K562 (cell line): ENCODE data around the gene DYNC1H1. TPM values are rescaled to one million over a fixed set of nuclear protein-coding genes. Genes with fewer than 3 reads are reported as not detected.
A peak's percentile ranks its signal among the peaks of the same experiment; 100 is the strongest.

Experiments used
- BRF1 ChIP-seq: IDR thresholded peaks from 3 replicates; pipeline ENCODE4 v1.6.1; 2011; ENCODE audit warnings: borderline replicate concordance, mild to moderate bottlenecking; ENCODE audit not compliant: insufficient read length; ENCODE audit errors: extremely low read depth
- DPF2 ChIP-seq: fragments of 450-650 bp; IDR thresholded peaks from 2 replicates; pipeline ENCODE4 v1.6.1; 2016
- E2F6 ChIP-seq, 2 experiments: IDR thresholded peaks; 2 replicates each; pipeline ENCODE4 v1.6.1; 2011; ENCODE audit warnings: borderline replicate concordance in 1 of 2, control low read depth in 1 of 2, low read depth in 1 of 2, low read length in 1 of 2, mild to moderate bottlenecking in 1 of 2, mixed read lengths in 1 of 2, moderate library complexity in 1 of 2; ENCODE audit not compliant: insufficient read depth in 1 of 2, insufficient read length in 1 of 2, poor library complexity in 1 of 2, severe bottlenecking in 1 of 2; ENCODE audit errors: extremely low read depth in 1 of 2
- ETV1 ChIP-seq: fragments of 450-650 bp; conservative IDR thresholded peaks from 2 replicates; pipeline ENCODE4 v1.6.1; 2016; ENCODE audit warnings: missing genetic modification characterization, control low read depth, low read depth, missing compliant biosample characterization
- MCM5 ChIP-seq: fragments of 450-650 bp; IDR thresholded peaks from 2 replicates; pipeline ENCODE4 v1.6.1; 2016; ENCODE audit warnings: low read depth
- OTX1 ChIP-seq: fragments of 450-650 bp; formaldehyde crosslinking; IDR thresholded peaks from 2 replicates; pipeline ENCODE4 v1.4.0; 2022; ENCODE audit warnings: mild to moderate bottlenecking
- PPARD ChIP-seq: fragments of 250-450 bp; sonication (Bioruptor Pico); IDR thresholded peaks from 2 replicates; pipeline ENCODE4 v1.8.0; 2022; ENCODE audit warnings: inconsistent platforms, mild to moderate bottlenecking, moderate library complexity
- RBM25 ChIP-seq: fragments of 200-400 bp; formaldehyde crosslinking; IDR thresholded peaks from 2 replicates; pipeline ENCODE4 v1.6.1; 2018; ENCODE audit warnings: low read length, low read depth, moderate library complexity; ENCODE audit not compliant: severe bottlenecking
- SMARCE1 ChIP-seq: fragments of 450-650 bp; IDR thresholded peaks from 2 replicates; pipeline ENCODE4 v1.7.1; 2016; ENCODE audit warnings: mild to moderate bottlenecking
- SMC3 ChIP-seq: conservative IDR thresholded peaks from 2 replicates; pipeline ENCODE4 v1.6.1; 2011; ENCODE audit warnings: low read depth, low read length, improper control_type of control experiment; ENCODE audit not compliant: insufficient read depth
- SRF ChIP-seq, 2 experiments: fragments of 250-450, 450-650 bp in 1 of 2; sonication (Bioruptor Pico) in 1 of 2; sonication (generic) in 1 of 2; formaldehyde crosslinking; IDR thresholded peaks; 2 replicates each; pipeline versions ENCODE4 v1.5.0 to v1.5.1; 2020 to 2022; ENCODE audit warnings: mild to moderate bottlenecking in 1 of 2, missing genetic modification reagents in 1 of 2
- SUPT5H ChIP-seq: fragments of 450-650 bp; IDR thresholded peaks from 2 replicates; pipeline ENCODE4 v1.6.1; 2016
- YY1 ChIP-seq, 3 experiments: IDR thresholded peaks; 2 replicates each; pipeline ENCODE4 v1.6.1; 2011; ENCODE audit warnings: low read length in 2 of 3, mild to moderate bottlenecking in 2 of 3, moderate library complexity in 2 of 3, borderline replicate concordance in 1 of 3, control low read depth in 1 of 3, low read depth in 1 of 3; ENCODE audit not compliant: insufficient read depth in 3 of 3, insufficient replicate concordance in 2 of 3, control insufficient read depth in 1 of 3, insufficient read length in 1 of 3; ENCODE audit errors: extremely low read depth in 1 of 3
- ZNF696 ChIP-seq: fragments of 250-450 bp; sonication (Bioruptor Pico); conservative IDR thresholded peaks from 2 replicates; pipeline ENCODE4 v1.4.0; 2020; ENCODE audit warnings: mild to moderate bottlenecking, moderate library complexity
- ZNF717 ChIP-seq: fragments of 250-450 bp; sonication (Bioruptor Pico); IDR thresholded peaks from 2 replicates; pipeline ENCODE4 v1.5.0; 2021
- polyA plus RNA-seq, 8 experiments: library from polyadenylated mRNA; depleted of rRNA in 4 of 8; stranded (reverse) in 5 of 8; unstranded in 3 of 8; fragments of >200 nt; fragmentation: Nextera tagmentation in 2 of 8; fragmentation: Illumina TruSeq in 1 of 8; extraction: Ambion mirVana in 2 of 8; extraction: Trizol in 1 of 8; gene quantifications; 2 replicates each; pipeline versions ENCODE4 v1.2.1 to v1.2.3, GENCODE V29; 2011 to 2014; ENCODE audit warnings: inconsistent platforms in 1 of 8, missing spikeins in 1 of 8
- total RNA-seq, 7 experiments: library from RNA; depleted of rRNA in 6 of 7; stranded (reverse); fragments of >200 nt in 6 of 7; fragmentation: Illumina TruSeq in 2 of 7; extraction: Trizol in 2 of 7; gene quantifications; 2 replicates each; pipeline versions ENCODE4 v1.2.1 to v1.2.3, GENCODE V29; 2011 to 2021; ENCODE audit warnings: low replicate concordance in 1 of 7
- TF ChIP-seq, protein P1 (sequence below): sonication (generic); formaldehyde crosslinking; IDR thresholded peaks from 2 replicates; pipeline ENCODE4 v1.8.0; 2023; ENCODE audit warnings: mild to moderate bottlenecking, missing genetic modification reagents
- TF ChIP-seq, protein P2 (sequence below): IDR thresholded peaks from 2 replicates; pipeline ENCODE4 v1.6.1; 2011; ENCODE audit warnings: borderline replicate concordance, low read depth, mild to moderate bottlenecking, moderate library complexity, low read length; ENCODE audit not compliant: insufficient read depth, poor library complexity, severe bottlenecking

The DYNC1H1 gene
- total and polyA plus RNA-seq, 9 of the 15 experiments (the other 6 are each of a cell fraction or from before 2014, with no cell fraction given) = 31.9 to 335 (median 115) TPM

DNA sequence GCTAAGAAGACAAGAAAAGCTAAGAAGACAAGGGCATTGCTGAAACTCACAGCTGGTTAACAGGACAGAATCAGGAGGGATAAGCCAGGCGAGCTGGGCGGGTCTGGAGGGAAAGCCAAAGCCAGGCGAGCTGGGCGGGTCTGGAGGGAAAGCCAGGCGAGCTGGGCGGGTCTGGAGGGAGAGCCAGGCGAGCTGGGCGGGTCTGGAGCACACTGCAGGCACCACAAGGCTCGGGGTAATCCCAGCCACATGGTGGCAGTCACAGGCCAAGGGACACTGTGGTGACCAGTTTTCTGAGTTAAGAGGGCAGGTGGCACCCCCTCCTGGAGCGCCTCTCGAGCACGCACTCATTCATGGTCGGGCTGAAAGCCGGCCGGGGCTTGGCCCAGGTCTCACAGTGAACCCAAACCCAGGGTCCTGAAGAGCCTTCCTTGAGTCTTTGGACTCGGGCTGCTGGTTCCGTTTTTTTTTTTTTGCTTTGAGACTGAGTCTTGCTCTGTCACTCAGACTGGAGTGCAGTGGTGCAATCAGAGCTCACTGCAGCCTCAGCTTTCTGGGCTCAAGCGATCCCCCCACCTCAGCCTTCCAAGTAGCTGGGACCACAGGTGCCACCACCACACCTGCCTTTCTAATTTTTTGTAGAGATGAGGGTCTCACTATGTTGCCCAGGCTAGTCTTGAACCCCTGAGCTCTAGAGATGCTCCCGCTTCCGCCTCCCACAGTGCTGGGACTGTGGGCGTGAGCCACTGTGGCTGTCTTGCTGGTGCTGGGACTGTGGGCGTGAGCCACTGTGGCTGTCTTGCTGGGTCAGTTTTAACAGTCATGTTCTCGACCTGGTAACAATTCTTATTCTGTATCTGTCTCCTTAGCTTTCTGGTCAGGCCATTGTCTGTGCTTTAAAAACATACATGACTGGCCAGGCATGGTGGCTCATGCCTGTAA is 82.2 kb downstream of the DYNC1H1 start (continued):
- TF ChIP-seq, protein P1, sequence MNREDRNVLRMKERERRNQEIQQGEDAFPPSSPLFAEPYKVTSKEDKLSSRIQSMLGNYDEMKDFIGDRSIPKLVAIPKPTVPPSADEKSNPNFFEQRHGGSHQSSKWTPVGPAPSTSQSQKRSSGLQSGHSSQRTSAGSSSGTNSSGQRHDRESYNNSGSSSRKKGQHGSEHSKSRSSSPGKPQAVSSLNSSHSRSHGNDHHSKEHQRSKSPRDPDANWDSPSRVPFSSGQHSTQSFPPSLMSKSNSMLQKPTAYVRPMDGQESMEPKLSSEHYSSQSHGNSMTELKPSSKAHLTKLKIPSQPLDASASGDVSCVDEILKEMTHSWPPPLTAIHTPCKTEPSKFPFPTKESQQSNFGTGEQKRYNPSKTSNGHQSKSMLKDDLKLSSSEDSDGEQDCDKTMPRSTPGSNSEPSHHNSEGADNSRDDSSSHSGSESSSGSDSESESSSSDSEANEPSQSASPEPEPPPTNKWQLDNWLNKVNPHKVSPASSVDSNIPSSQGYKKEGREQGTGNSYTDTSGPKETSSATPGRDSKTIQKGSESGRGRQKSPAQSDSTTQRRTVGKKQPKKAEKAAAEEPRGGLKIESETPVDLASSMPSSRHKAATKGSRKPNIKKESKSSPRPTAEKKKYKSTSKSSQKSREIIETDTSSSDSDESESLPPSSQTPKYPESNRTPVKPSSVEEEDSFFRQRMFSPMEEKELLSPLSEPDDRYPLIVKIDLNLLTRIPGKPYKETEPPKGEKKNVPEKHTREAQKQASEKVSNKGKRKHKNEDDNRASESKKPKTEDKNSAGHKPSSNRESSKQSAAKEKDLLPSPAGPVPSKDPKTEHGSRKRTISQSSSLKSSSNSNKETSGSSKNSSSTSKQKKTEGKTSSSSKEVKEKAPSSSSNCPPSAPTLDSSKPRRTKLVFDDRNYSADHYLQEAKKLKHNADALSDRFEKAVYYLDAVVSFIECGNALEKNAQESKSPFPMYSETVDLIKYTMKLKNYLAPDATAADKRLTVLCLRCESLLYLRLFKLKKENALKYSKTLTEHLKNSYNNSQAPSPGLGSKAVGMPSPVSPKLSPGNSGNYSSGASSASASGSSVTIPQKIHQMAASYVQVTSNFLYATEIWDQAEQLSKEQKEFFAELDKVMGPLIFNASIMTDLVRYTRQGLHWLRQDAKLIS (CRISPR knock-in tag) = no peak
- TF ChIP-seq ZNF696 (CRISPR knock-in tag) = no peak
- TF ChIP-seq ETV1 (tag) = no peak
- TF ChIP-seq YY1 (IDR thresholded peaks at IDR 0.05; ENCODE audit: borderline replicate concordance in 1 of 3, control insufficient read depth in 1 of 3, extremely low read depth in 1 of 3, insufficient read depth in 3 of 3, insufficient read length in 1 of 3, insufficient replicate concordance in 2 of 3, low read depth in 1 of 3, low read length in 2 of 3) = peak in 1 of 3 experiments; percentile 17
- peak in 1 of 2 experiments; percentile 42 for TF ChIP-seq E2F6 (IDR thresholded peaks at IDR 0.05; ENCODE audit: borderline replicate concordance in 1 of 2, extremely low read depth in 1 of 2, insufficient read depth in 1 of 2, insufficient read length in 1 of 2, low read depth in 1 of 2, low read length in 1 of 2, poor library complexity in 1 of 2, severe bottlenecking in 1 of 2)
- no peak for TF ChIP-seq SMARCE1
- TF ChIP-seq MCM5 = no peak
- peak; percentile 71 for TF ChIP-seq SMC3
- TF ChIP-seq, protein P2, sequence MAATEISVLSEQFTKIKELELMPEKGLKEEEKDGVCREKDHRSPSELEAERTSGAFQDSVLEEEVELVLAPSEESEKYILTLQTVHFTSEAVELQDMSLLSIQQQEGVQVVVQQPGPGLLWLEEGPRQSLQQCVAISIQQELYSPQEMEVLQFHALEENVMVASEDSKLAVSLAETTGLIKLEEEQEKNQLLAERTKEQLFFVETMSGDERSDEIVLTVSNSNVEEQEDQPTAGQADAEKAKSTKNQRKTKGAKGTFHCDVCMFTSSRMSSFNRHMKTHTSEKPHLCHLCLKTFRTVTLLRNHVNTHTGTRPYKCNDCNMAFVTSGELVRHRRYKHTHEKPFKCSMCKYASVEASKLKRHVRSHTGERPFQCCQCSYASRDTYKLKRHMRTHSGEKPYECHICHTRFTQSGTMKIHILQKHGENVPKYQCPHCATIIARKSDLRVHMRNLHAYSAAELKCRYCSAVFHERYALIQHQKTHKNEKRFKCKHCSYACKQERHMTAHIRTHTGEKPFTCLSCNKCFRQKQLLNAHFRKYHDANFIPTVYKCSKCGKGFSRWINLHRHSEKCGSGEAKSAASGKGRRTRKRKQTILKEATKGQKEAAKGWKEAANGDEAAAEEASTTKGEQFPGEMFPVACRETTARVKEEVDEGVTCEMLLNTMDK = peak; percentile 67
- TF ChIP-seq SUPT5H = peak; percentile 37; the same call in 1 of the 2 replicates
- no peak for TF ChIP-seq PPARD (CRISPR knock-in tag)
- TF ChIP-seq RBM25 = no peak
- TF ChIP-seq SRF (CRISPR knock-in tag; IDR thresholded peaks at IDR 0.05) = no peak
- 0 out of 2 replicates have a peak, but pooled peaks have one; percentile 25 for TF ChIP-seq DPF2
- TF ChIP-seq BRF1 = no peak
- no peak for TF ChIP-seq ZNF717 (CRISPR knock-in tag)
- no peak for TF ChIP-seq OTX1
